Stimulated activated CD8-positive, alpha-beta memory T cell treated with anti-CD3 and anti-CD28 coated beads, Interleukin-4, amount 100 ng/mL, for 24 hours (primary cell): Measurements from ENCODE around the gene ZNF385A.

Experiments
- DNase-seq: peaks from one replicate; pipeline ENCODE4 v3.0.0-alpha.2; 2020; ENCODE audit warnings: low read depth

The ZNF385A gene

DNA sequence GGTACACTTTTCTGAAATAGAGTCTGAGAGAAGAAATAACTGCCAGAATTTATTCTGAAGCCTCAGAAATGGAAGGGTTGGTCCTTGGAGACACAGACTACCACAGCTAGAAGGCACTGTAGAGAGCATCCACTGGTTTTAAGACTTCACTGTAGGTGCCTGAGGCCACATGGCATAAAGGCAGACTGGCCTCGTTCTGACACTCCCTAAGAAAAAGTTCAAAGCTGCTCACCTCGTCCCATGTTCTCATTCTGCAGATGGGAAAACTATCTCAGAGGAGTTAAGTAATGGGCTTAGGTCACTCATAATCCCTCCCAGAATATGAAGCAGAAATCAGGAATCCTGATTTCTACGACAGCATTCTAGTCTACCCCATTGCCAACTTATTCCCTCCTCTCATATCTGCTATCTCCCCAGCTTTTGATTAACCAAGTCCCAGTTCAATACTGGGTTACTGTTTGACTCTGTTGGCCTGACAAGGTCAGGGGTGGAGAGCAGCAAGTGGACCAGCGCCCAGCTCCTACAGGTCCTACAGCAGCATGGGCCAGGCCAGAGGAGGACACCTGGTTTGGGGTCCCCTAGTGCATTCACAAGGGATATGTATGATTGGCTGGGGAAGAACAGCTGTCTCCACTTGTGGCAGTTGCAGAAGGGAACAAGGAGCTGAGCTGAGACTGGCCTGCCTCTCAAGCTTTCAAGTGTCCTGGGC lies 30.8 kb upstream of the ZNF385A start:
- DNase-seq: no peak

GRCh38 chr12:54413284-54414190 lies 29.0 kb upstream of the ZNF385A start:
- DNase-seq: peak; percentile 50

GRCh38 chr12:54412786-54413185 lies 28.3 kb upstream of the ZNF385A start:
- DNase-seq: no peak

- no peak for DNase-seq
These were observed 27.8 kb upstream of the ZNF385A start for GRCh38 chr12:54412348-54412747.

GRCh38 chr12:54411391-54412241 lies 27.1 kb upstream of the ZNF385A start:
- no peak for DNase-seq

DNA sequence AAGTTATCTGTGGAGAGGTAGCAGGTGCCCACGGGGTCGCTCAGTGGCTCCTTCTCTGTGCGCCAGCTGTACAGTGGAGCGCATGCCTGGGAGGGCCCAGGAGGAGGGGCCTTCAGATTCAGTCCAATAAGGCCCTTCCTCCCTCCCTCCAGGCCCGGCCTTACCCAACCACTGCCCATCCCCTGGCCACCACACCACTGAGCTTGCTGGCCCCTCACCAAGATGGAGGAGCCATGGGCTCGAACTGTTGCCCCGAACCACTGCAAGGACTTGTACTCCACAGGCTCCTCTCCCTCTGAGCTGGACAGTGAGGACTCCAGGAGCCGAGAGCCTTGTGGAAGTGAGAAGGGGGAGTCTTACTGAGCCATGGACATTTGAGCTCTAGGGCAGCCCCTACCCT lies 24.7 kb upstream of the ZNF385A start:
- no peak for DNase-seq

- no peak for DNase-seq
These were observed 22.8 kb upstream of the ZNF385A start for GRCh38 chr12:54407183-54407905.

DNA sequence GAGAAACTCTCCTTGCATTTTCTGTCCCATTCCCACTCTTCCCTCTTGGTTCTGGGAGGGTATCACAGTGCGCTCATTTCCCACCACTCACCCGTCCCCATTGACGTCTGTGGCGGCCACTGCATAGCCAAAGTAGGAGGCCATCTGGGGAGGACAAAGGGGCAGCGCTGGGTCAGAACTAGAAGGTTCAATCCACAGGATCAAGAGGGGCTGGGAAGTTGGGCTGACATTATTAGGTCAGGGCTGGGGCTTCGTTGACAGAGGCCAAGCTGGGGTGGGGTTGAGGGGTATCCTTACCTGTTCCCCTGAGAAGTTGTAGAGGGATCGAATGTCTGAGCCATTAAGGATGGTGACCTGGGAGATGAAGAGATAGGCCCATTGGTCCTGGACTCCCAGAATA lies 21.0 kb upstream of the ZNF385A start:
- DNase-seq: no peak

GRCh38 chr12:54405106-54405505 lies 20.6 kb upstream of the ZNF385A start:
- DNase-seq: no peak

- no peak for DNase-seq
These were observed 19.8 kb upstream of the ZNF385A start for GRCh38 chr12:54404061-54405004.

DNA sequence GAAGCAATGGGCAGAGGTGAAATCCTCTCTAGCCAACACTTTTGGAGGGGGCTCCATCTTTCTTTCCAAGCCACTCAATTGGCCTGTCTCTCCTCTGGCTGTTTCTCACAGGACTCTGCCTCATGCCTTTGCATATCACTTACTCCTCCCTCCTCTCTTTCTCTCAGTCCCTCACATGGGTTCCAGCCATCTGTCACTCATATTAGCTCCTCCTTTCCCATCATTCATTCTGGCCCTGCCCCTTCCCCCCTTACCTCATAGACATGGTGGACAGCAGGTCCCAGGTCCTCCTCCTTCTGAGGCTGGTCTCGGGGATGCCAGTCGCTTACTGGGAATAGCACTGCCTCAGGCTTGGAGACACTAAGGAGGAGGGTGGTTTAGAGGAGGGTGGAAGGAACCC lies 16.6 kb upstream of the ZNF385A start:
- no peak for DNase-seq

DNA sequence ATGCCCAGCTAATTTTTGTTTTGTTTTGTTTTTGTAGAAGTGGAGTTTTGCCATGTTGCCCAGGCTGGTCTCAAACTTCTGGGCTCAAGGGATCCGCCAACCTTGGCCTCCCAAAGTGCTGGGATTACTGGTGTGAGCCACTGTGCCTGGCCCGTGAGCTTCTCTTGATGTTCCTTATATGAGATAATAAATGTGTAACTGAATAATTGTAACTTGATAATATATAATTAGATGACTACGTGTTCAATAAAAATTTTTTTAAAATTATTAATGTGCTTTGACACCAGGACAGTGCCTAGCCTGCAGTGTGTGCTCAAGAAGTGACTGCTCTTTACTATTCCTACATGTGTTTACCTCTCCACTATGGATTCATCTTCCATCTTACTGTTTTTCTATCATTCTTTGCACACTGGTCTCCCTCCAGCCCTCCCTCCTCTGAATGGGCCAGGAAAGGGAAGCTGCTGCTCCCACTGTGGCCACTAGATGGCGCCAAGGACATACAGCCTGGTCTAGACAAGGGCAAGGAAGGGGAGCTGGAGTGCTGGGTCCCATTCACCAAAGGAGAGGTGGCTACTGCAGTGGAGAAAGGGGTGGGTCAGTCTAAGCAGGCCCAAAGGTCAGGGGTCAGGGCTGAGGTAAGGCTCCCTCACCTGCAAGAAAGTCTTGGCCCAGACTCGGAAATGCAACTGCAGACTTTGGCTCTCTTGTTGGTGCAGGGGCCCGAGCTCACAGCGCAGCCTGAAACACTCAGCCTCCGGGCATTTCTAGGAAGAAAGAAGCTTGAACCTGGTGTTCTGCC lies 14.7 kb upstream of the ZNF385A start:
- peak; percentile 74 for DNase-seq

DNA sequence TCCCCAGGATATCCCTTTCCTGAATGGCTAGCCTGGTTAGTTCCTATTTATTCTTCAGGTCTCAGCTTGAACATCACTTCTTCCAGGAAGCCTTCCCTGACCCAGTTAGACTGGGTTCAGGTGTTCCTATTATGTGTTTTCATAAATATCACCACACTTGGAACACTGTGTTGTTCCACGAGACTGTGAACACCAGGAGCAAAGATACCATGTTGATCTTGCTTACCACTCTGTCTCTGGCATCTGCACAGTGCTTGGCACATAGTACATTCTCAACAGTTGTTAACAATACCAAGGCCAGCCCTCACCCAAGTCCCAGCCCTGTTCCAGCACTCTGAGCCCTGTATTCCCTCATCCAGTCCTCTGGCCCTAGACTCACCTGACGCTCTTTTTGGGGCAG lies 13.7 kb upstream of the ZNF385A start:
- no peak for DNase-seq

GRCh38 chr12:54397157-54397556 lies 12.6 kb upstream of the ZNF385A start:
- no peak for DNase-seq

GRCh38 chr12:54395545-54395944 lies 11.0 kb upstream of the ZNF385A start:
- no peak for DNase-seq

DNA sequence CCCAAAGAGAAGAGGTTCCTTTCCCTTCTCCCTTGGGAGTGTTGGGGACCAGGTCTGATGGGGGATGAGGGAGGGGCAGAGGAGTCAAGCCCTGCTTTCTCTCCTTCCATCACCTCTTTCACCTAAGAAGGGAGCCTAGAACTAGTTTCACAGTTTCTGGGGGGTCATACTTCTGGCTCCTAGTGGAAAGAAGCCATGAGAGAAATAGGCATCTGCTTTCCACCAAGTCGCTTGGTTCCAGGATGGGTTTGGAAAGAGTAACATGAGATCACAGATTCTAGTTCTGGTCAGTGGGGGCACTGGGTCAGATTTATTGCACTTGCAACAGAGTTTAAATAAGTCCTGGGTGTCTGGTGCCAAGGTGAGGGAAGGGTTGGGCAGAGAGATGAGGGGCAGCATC lies 10.5 kb upstream of the ZNF385A start:
- DNase-seq: no peak

DNA sequence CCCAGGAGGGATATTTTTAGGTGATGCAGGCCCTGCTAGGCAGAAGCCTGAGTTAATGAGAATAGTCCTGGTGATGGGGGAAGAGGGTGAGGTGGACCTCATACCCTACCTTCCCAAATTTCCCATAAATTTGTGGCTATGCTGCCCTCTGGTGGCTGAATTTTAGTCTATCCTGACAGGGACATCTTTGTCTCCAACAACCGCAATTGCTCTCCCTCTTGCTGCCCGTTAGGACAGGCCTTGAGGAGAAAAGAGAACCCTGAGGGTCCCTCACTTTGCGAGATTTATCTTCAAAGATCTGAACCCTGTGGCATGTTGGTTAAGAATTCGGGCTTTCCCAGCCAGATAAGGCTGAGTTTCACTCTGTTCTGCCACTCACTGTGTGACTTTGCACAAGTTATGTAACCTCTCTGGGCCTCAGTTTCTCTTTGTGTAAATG lies 9.8 kb upstream of the ZNF385A start:
- no peak for DNase-seq

GRCh38 chr12:54393743-54394142 lies 9.2 kb upstream of the ZNF385A start:
- DNase-seq: no peak

- no peak for DNase-seq
These were observed 8.7 kb upstream of the ZNF385A start for GRCh38 chr12:54393207-54393609.
